Right renal cortex interstitium (tissue), 3 donors: Measurements from ENCODE around the gene FAM83G. TPM values are rescaled to one million over a fixed set of nuclear protein-coding genes. Genes with fewer than 3 reads are reported as not detected.
"Not testable (repeated sequence)": the region's sequence is repeated elsewhere in the genome, so short reads cannot be mapped to it uniquely, and the experiment has no call there.

Experiments used
- DNase-seq, 3 donors: peaks; one replicate each; pipeline ENCODE4 v3.0.0-alpha.2; 2013; ENCODE audit warnings: low read depth in 3 of 3, low spot score in 2 of 3
- polyA plus RNA-seq, 3 donors: library from polyadenylated mRNA; unstranded; fragments of 120-200 nt; gene quantifications; one replicate each; pipeline ENCODE4 v1.2.1, GENCODE V29; 2013; ENCODE audit not compliant: insufficient read length in 3 of 3

FAM83G gene
- polyA plus RNA-seq, 3 donors = 5.8 to 7.1 (median 5.9) TPM

- no peak for DNase-seq
These were observed 45.3 kb downstream of the FAM83G start for GRCh38 chr17:18959071-18959844.

- no peak for DNase-seq
These were observed 46.0 kb downstream of the FAM83G start for GRCh38 chr17:18958611-18959010.

GRCh38 chr17:18957831-18958230 lies 46.7 kb downstream of the FAM83G start:
- no peak for DNase-seq

GRCh38 chr17:18956581-18956980 lies 48.0 kb downstream of the FAM83G start:
- no peak for DNase-seq

GRCh38 chr17:18956021-18956420 lies 48.5 kb downstream of the FAM83G start:
- not testable (repeated sequence) for DNase-seq

GRCh38 chr17:18955009-18955408 lies 49.6 kb downstream of the FAM83G start:
- DNase-seq = no peak

GRCh38 chr17:18954321-18954720 lies 50.2 kb downstream of the FAM83G start:
- no peak for DNase-seq

GRCh38 chr17:18953231-18953728 lies 51.3 kb downstream of the FAM83G start:
- DNase-seq = no peak

- no peak for DNase-seq
These were observed 52.4 kb downstream of the FAM83G start, which contains the start of gene SLC5A10 for GRCh38 chr17:18951941-18952842. Gene SLC5A10, plus strand, starts transcription at chr17:18952165. Its CDS starts 41 bp downstream, at chr17:18952206.

- DNase-seq = peak in 2 of 3 donors; percentile 32
These were observed 53.3 kb downstream of the FAM83G start for GRCh38 chr17:18950944-18951905.

GRCh38 chr17:18950346-18950745 lies 54.2 kb downstream of the FAM83G start:
- no peak for DNase-seq

GRCh38 chr17:18949566-18949965 lies 55.0 kb downstream of the FAM83G start:
- no peak for DNase-seq

GRCh38 chr17:18948476-18949006 lies 56.0 kb downstream of the FAM83G start:
- no peak for DNase-seq

GRCh38 chr17:18947866-18948265 lies 56.7 kb downstream of the FAM83G start:
- no peak for DNase-seq

- DNase-seq = no peak
These were observed 58.0 kb downstream of the FAM83G start for GRCh38 chr17:18946536-18946935.

GRCh38 chr17:18944646-18945045 lies 59.9 kb downstream of the FAM83G start:
- no peak for DNase-seq

GRCh38 chr17:18938692-18939023 lies 65.9 kb downstream of the FAM83G start:
- DNase-seq = no peak

- no peak for DNase-seq
These were observed 66.4 kb downstream of the FAM83G start for GRCh38 chr17:18937981-18938691.
